Measurements from ENCODE around the gene CYRIA.

CYRIA gene

DNA sequence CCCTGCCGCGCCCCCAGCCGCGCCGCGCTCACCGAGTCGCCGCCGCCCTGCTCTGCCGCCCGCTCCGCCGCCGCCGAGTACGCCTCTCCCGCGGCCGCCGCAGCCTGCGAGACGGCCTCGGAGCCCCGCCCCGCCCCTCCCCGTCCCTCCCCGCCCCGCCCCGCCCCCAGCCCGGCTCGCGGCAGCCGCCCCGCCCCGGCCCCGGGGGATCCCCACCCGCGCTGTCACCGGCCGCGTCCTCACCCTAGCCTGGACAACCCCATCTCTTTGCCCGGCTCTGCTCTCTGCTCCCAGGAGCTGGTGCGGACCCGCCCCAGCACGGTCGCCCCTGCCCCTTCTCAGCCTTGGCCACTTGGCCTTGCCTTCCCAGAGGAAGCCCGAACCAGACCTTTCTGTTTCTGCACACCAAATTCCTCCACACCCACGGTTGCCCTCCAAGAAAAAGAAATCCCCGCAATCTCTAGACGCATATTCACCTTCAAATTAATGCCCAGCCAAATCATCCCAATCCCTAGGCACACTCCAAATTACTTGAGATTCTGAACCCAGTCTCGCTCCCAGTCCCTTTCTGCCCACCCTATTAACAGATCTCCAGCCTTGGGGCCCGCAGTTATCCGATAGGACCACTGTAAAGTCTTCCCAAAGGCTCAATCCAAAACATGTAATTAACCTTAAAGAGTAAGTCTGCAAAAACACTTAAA is at the start of gene CYRIA:
TSS of gene CYRIA (minus strand) at position 87 of the 701 bp plus-strand sequence. CDS start 77,715 bp downstream, outside the sequence.
- peak; percentile 27 to 50 for DNase-seq

DNA sequence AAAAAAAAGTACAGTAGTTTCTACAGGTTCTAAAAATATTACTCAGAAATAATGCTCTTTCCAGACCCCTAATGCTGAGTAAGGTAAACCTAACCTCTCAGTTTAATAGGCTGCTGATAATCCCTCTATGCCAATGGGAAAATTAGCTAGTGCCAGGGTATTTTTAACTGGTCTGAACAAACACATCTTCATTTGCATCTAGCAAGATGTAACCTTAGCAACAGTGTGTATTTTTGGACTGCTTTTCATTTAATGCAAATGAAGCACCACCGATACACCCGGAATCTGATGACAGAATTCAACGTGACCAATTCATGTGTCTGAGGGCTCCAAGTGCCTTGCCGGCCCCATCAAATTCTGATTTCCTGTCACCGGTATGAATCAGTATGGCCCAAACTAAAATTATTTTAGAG is 47.4 kb upstream of the CYRIA start:
- DNase-seq = no peak

- no peak for DNase-seq
These were observed 44.1 kb upstream of the CYRIA start for GRCh38 chr2:16709769-16710168.

- no peak for DNase-seq
These were observed 42.5 kb upstream of the CYRIA start for GRCh38 chr2:16708173-16708572.

GRCh38 chr2:16707014-16707623 is 41.5 kb upstream of the CYRIA start:
- no peak for DNase-seq

GRCh38 chr2:16700551-16701259 is 35.1 kb upstream of the CYRIA start:
- no peak for DNase-seq

DNA sequence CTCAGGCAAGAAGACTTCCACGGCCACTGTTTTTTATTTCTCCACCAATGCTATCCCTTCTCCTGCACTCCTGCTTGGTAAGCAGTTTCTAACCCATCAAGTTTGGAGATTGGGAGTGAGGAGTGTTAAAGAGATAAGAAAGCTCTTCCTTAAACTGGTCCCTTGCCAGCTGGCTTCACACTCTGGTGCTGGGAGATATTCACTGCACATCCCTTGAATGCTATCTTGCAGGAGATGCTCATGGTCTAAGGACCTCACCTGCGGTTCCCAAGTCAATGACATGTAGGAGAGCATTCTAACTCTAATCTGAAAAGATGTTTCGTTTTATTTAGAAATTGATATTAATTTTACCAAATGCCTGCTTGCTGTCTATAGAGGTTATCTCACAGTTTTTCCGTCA is 28.2 kb upstream of the CYRIA start:
- DNase-seq = no peak

GRCh38 chr2:16691261-16691660 is 25.6 kb upstream of the CYRIA start:
- DNase-seq = no peak

GRCh38 chr2:16687955-16688354 is 22.3 kb upstream of the CYRIA start:
- no peak for DNase-seq

GRCh38 chr2:16687222-16687621 is 21.6 kb upstream of the CYRIA start:
- no peak for DNase-seq

GRCh38 chr2:16686641-16687040 is 21.0 kb upstream of the CYRIA start:
- DNase-seq = no peak

DNA sequence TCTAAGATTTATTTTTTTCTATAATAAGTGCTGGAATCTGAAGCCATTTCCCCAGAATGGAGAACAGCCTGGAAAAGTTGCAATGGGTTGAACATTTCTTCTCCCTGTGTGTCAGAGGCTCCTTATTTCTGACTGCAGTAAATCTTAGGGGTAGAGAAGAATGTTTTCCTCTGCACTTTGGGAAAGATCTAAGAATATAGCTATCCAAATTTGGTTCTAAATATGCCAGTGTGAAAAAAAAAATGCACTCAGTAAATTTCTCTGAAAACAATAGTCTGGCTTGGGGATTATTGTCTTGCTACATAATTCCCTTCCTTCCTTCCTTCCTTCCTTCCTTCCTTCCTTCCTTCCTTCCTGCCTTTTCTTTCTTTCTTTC is 19.7 kb upstream of the CYRIA start:
- no peak for DNase-seq

DNA sequence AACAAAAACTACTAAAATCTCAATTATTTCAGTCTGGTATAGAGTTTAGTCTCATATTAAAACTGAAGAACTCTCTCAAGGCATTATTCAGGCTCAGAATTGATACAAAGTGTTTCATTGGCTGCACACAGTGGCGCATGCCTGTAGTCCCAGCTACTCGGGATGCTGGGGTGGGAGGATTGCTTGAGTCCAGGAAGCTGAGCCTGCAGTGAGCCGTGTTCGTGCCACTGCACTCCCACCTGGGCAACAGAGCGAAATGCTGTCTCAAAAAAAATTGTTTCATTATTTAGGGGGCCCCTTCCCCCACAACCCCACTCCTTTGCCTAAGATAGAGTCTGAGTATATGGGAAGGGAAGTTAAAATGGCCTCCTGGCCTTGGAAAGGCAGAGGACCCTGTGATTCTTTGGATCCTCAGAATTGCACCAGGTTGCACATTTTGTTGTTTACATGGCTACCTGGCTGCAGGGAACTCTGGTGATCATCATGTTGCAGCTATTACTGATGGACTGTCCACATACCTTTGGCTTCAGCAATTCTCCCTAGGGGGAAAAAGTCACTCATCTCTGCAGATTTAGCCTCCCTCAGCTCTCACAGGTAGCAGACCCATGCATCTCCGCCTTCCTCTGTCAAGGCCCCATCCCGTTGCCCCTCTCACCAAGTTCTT is 19.2 kb upstream of the CYRIA start:
- DNase-seq = no peak

DNA sequence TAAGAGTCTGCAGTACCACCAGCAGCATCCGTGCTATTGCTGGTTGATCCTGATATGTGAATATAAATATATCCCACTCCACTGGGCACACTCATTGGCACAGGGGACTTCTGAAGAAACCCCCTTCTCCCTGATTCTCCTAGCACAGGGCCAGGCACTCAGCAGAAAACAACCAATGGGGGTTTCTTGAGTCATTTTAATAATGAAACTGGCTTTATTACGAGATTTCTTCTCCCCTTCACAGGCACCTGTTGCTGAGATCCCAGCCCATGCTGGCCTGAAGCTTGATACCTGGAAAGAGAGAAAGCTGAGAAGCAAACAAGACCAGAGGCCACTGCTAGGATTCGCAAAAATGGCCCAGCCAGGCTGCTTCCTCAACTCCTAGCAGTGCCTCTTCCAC is 17.9 kb upstream of the CYRIA start:
- DNase-seq = no peak

DNA sequence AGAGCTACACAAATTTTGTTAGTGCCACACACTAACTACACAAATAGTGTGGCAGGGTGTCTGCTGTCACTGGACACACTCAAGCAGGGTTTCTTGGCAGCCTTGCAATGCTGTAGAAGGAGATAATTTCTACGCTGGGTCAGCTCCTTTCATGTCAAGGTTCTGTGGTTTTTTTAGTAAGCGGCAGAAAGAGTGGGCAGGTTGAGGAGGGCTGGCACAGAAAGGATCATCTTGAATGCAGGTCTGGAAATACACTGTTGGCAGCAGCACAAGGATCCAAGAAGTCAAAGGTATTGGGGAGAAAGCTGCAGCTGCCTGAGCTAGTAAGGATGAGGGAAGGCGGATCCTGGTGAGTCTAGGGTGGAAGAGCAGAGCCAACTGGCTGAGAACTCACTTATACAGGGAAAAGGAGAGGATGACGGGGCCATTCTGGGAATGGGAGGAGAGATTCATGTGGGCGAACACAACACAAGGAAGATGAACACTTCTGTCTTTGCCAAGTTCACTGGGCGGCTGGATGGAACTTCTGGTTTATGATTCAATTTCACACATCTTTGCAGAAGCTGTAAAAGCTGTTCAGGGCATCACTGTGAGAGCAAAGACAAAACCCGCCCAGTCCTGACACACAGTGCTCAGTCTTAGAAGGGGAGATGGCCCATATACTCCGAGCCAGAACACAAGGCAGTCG is 16.9 kb upstream of the CYRIA start:
- no peak for DNase-seq

- no peak for DNase-seq
These were observed 15.1 kb upstream of the CYRIA start for GRCh38 chr2:16680781-16681180.

- DNase-seq = no peak
These were observed 14.7 kb upstream of the CYRIA start for GRCh38 chr2:16680304-16680703.

DNA sequence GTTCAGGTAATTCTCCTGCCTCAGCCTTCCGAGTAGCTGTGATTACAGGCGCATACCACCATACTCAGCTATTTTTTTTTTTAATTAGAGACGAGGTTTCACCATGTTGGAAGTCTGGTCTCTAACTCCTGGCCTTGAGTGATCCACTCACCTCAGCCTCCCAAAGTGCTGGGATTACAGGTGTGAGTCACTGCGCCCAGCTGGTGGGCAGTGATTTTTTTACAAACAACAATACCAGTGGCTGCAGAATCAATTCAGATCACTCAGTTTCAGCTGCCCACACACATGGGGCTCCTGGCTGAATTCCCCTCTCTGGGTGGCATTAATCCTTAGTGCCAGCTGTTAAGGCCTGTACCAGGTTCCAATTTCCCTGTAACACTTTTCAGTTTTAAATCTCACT is 13.3 kb upstream of the CYRIA start:
- no peak for DNase-seq

- DNase-seq = no peak
These were observed 12.2 kb upstream of the CYRIA start for GRCh38 chr2:16677875-16678274.

DNA sequence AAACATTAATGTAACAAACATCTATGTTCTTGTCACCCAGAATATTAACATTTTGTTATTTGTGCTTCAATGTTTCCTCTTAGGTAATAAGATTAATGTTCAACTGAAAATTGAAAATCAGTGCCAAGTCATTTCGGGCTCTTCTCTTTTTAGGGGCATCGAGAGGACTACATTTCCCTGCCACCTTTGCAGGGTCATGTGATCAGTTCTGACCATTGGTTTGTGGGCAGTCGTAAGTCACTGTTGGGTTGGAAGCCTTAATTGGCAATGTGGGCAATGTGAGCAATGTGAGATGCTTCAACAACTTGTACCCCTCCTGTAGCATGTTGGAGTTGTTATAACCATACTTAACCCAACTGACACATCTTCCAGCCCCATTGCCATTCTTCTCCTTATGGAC is 10.1 kb upstream of the CYRIA start:
- DNase-seq = no peak

DNA sequence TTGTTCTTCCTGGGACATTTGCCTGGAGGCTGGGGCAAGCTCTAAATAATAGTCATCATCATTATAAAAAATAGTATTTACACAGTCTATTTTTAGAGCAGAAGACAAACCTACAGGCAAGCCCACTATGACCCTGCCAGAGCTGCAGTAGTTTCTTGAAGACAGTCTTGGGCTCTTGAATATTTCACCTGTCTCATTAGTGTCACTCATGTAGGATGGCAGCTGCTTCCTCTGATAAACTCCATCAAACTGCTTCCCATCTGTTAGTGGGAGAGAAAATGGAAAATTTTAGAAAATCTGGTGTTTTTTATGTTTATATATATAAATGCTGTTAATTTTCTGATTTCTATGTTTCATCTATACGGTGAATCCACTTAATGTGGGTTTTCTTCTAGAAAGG is 8.5 kb upstream of the CYRIA start:
- no peak for DNase-seq

DNA sequence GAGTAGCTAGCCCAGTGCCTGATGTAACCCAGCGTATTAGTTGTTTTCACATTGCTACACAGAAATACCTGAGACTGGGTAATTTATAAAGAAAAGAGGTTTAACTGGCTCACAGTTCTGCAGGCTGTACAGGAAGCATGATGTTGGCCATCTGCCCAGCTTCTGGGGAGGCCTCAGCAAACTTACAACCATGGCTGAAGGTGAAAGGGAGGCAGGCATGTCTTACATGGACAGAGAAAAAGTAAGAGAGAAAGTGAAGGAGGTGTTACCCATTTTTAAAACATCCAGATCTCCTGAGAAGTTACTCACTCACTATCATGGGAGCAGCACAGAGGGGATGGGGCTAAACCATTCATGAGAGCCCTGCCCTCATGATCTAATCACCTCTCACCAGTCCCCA is 6.1 kb upstream of the CYRIA start:
- no peak for DNase-seq

- DNase-seq = no peak
These were observed 3.8 kb upstream of the CYRIA start for GRCh38 chr2:16669388-16669787.

All from stimulated activated CD4-positive, alpha-beta T cell treated with anti-CD3 and anti-CD28 coated beads, Interleukin-4, amount 100 ng/mL, for 4 hours (primary cell).